DOHH2 (cell line): ENCODE data around the gene CD1C.
"Not testable (repeated sequence)": the region's sequence is repeated elsewhere in the genome, so short reads cannot be mapped to it uniquely, and the experiment has no call there.

ENCODE experiments used
- H3F3A ChIP-seq: fragments of 200-600 bp; sonication (generic), shearing (Covaris generic); 2 replicates; pipeline ENCODE4 v1.6.0; 2016; ENCODE audit warnings: antibody characterized with exemption, mild to moderate bottlenecking; ENCODE audit not compliant: control insufficient read depth, insufficient read depth
- H3K27ac ChIP-seq: fragments of 200-600 bp; sonication (generic); 2 replicates; pipeline ENCODE4 v1.5.1; 2014; ENCODE audit warnings: low read depth, mild to moderate bottlenecking, low read length, moderate library complexity
- H3K27me3 ChIP-seq: fragments of 200-600 bp; sonication (generic); 2 replicates; pipeline ENCODE4 v1.6.1; 2014; ENCODE audit warnings: mild to moderate bottlenecking, low read length, mixed read lengths; ENCODE audit not compliant: control insufficient read depth
- H3K36me3 ChIP-seq: fragments of 200-600 bp; sonication (generic); 2 replicates; pipeline ENCODE4 v1.6.1; 2014; ENCODE audit warnings: mild to moderate bottlenecking, low read length, moderate library complexity, mixed read lengths; ENCODE audit not compliant: control insufficient read depth
- H3K4me1 ChIP-seq: fragments of 200-600 bp; sonication (generic); 2 replicates; pipeline ENCODE4 v1.6.1; 2014; ENCODE audit warnings: mild to moderate bottlenecking, low read length, mixed read lengths; ENCODE audit not compliant: control insufficient read depth
- H3K4me2 ChIP-seq: fragments of 200-600 bp; sonication (generic); 2 replicates; pipeline ENCODE4 v1.6.0; 2014; ENCODE audit warnings: mild to moderate bottlenecking, low read length, moderate library complexity
- H3K4me3 ChIP-seq: fragments of 200-600 bp; sonication (generic); 2 replicates; pipeline ENCODE4 v1.5.1; 2014; ENCODE audit warnings: mild to moderate bottlenecking, low read length, mixed read lengths
- H3K79me2 ChIP-seq: fragments of 200-600 bp; sonication (generic); 2 replicates; pipeline ENCODE4 v1.6.1; 2014; ENCODE audit warnings: mild to moderate bottlenecking, low read length, mixed read lengths; ENCODE audit not compliant: control insufficient read depth
- H3K9me2 ChIP-seq: fragments of 200-600 bp; sonication (generic); replicated peaks from 2 replicates; pipeline ENCODE4 v1.6.1; 2014; ENCODE audit warnings: mild to moderate bottlenecking, low read length, mixed read lengths; ENCODE audit not compliant: control insufficient read depth
- H3K9me3 ChIP-seq: fragments of 200-600 bp; sonication (generic); 2 replicates; pipeline ENCODE4 v1.6.1; 2014; ENCODE audit warnings: antibody characterized with exemption, low read length, mixed read lengths; ENCODE audit not compliant: control insufficient read depth, insufficient read depth
- H4K20me1 ChIP-seq: fragments of 200-600 bp; sonication (generic); 2 replicates; pipeline ENCODE4 v1.6.0; 2014; ENCODE audit warnings: low read depth, mild to moderate bottlenecking, antibody characterized with exemption, low read length, moderate library complexity; ENCODE audit not compliant: control insufficient read depth, insufficient read depth
- CTCF ChIP-seq: fragments of 200-600 bp; sonication (generic); IDR thresholded peaks from one replicate; pipeline ENCODE4 v1.5.1; 2014; ENCODE audit warnings: antibody characterized with exemption, mild to moderate bottlenecking, low read depth, low read length; ENCODE audit not compliant: poor library complexity, severe bottlenecking
- EZH2phosphoT487 ChIP-seq: fragments of 200-600 bp; sonication (generic); IDR thresholded peaks from 2 replicates; pipeline ENCODE4 v1.6.1; 2017; ENCODE audit warnings: borderline replicate concordance, mild to moderate bottlenecking, antibody characterized with exemption, low read length, moderate library complexity, mixed read lengths

CD1C gene

GRCh38 chr1:158272681-158273080 lies 17.0 kb upstream of the CD1C start:
- H3K9me2 ChIP-seq, result no peaks in the 10 kb centered on the region
- no peak overlapping the region for H3K4me2 ChIP-seq
- H3K36me3 ChIP-seq, result no peaks in the 10 kb centered on the region
- no peaks in the 10 kb centered on the region for H4K20me1 ChIP-seq
- no peaks in the 10 kb centered on the region for H3K79me2 ChIP-seq
- no peaks in the 10 kb centered on the region for H3F3A ChIP-seq
- H3K27ac ChIP-seq, result no peak overlapping the region
- no peak overlapping the region for H3K4me3 ChIP-seq
- no peaks in the 10 kb centered on the region for H3K9me3 ChIP-seq
- H3K4me1 ChIP-seq, result no peaks in the 10 kb centered on the region
- TF ChIP-seq EZH2phosphoT487 (no peak), CTCF (no peak)
- no peaks in the 10 kb centered on the region for H3K27me3 ChIP-seq

- no peaks in the 10 kb centered on the region for H3K27me3 ChIP-seq
- no peak overlapping the region for H3K27ac ChIP-seq
- H3F3A ChIP-seq, result no peaks in the 10 kb centered on the region
- H3K4me1 ChIP-seq, result no peaks in the 10 kb centered on the region
- no peaks in the 10 kb centered on the region for H3K36me3 ChIP-seq
- H3K79me2 ChIP-seq, result no peaks in the 10 kb centered on the region
- H3K9me2 ChIP-seq, result no peaks in the 10 kb centered on the region
- no peak for TF ChIP-seq CTCF
- TF ChIP-seq EZH2phosphoT487, result no peak
- no peak overlapping the region for H3K4me2 ChIP-seq
- no peak overlapping the region for H3K4me3 ChIP-seq
- no peaks in the 10 kb centered on the region for H3K9me3 ChIP-seq
- no peaks in the 10 kb centered on the region for H4K20me1 ChIP-seq
These were observed 14.9 kb upstream of the CD1C start for GRCh38 chr1:158274797-158275196.

- not testable (repeated sequence) for H3K27me3 ChIP-seq, H4K20me1 ChIP-seq, H3K27ac ChIP-seq, H3K4me3 ChIP-seq, H3K36me3 ChIP-seq, H3K4me2 ChIP-seq, H3K9me3 ChIP-seq, H3K9me2 ChIP-seq, H3K79me2 ChIP-seq
- peak; percentile 11 for TF ChIP-seq CTCF
- peaks cover 34% of the 10 kb centered on the region for H3F3A ChIP-seq
- H3K4me1 ChIP-seq, result peaks cover 53% of the 10 kb centered on the region
These were observed 7.3 kb upstream of the CD1C start for GRCh38 chr1:158282421-158282820.

DNA sequence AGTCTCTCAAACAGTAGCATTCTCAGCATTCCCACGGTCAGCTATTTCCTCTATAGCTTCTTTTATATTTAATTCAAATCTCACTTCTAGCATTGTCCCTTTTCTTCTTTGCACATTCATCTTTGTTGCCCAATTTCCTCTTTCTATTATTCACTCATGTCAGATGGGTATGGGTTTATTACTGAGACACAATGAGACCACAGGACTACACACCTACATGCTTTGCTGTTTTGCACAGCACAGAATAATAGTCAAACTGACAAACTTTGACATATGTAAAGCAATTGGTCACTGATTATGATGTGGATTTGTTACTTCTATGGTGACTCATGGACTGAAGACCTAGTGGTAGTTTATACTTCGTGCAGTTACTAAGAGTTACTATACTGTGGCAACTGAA lies 5.8 kb upstream of the CD1C start:
- peak overlapping the region; percentile 17; the same call in 1 of the 2 replicates for H3K4me3 ChIP-seq
- no peaks in the 10 kb centered on the region for H3K36me3 ChIP-seq
- no peaks in the 10 kb centered on the region for H3K27me3 ChIP-seq
- no peaks in the 10 kb centered on the region for H3K9me3 ChIP-seq
- H3K79me2 ChIP-seq, result no peaks in the 10 kb centered on the region
- peak overlapping the region; percentile 92 for H3K27ac ChIP-seq
- H3K4me2 ChIP-seq, result peak overlapping the region; percentile 78
- peaks cover 38% of the 10 kb centered on the region for H3F3A ChIP-seq
- no peak for TF ChIP-seq EZH2phosphoT487
- no peak for TF ChIP-seq CTCF
- H4K20me1 ChIP-seq, result no peaks in the 10 kb centered on the region
- peaks cover 68% of the 10 kb centered on the region for H3K4me1 ChIP-seq
- H3K9me2 ChIP-seq, result no peaks in the 10 kb centered on the region
